SU-DHL-6 (cell line): ENCODE measurements around the gene TRIP13.

ENCODE experiments used
- EZH2phosphoT487 ChIP-seq: fragments of 200-600 bp; sonication (generic), shearing (Covaris generic); conservative IDR thresholded peaks from 2 replicates; pipeline ENCODE4 v1.6.1; 2018; ENCODE audit warnings: mild to moderate bottlenecking, antibody characterized with exemption, low read length, moderate library complexity, mixed read lengths
- TF ChIP-seq, protein P1 (sequence below): fragments of 200-600 bp; sonication (generic); IDR thresholded peaks from one replicate; pipeline ENCODE4 v1.5.1; 2017; ENCODE audit warnings: antibody characterized with exemption, mild to moderate bottlenecking, low read length, moderate library complexity; ENCODE audit not compliant: insufficient read depth, poor library complexity, severe bottlenecking

GRCh38 chr5:955886-956761 is 63.4 kb downstream of the TRIP13 start:
- TF ChIP-seq, protein P1, sequence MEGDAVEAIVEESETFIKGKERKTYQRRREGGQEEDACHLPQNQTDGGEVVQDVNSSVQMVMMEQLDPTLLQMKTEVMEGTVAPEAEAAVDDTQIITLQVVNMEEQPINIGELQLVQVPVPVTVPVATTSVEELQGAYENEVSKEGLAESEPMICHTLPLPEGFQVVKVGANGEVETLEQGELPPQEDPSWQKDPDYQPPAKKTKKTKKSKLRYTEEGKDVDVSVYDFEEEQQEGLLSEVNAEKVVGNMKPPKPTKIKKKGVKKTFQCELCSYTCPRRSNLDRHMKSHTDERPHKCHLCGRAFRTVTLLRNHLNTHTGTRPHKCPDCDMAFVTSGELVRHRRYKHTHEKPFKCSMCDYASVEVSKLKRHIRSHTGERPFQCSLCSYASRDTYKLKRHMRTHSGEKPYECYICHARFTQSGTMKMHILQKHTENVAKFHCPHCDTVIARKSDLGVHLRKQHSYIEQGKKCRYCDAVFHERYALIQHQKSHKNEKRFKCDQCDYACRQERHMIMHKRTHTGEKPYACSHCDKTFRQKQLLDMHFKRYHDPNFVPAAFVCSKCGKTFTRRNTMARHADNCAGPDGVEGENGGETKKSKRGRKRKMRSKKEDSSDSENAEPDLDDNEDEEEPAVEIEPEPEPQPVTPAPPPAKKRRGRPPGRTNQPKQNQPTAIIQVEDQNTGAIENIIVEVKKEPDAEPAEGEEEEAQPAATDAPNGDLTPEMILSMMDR, result no peak
- no peak for TF ChIP-seq EZH2phosphoT487
